K562 (cell line): ENCODE measurements around the gene DPM1. TPM values are rescaled to one million over a fixed set of nuclear protein-coding genes. Genes with fewer than 3 reads are reported as not detected.

Experiments
- BDP1 ChIP-seq: IDR thresholded peaks from 3 replicates; pipeline ENCODE4 v1.6.1; 2011; ENCODE audit not compliant: insufficient read length, insufficient read depth
- CBFA2T2 ChIP-seq: fragments of 450-650 bp; conservative IDR thresholded peaks from 2 replicates; pipeline ENCODE4 v1.6.1; 2017; ENCODE audit warnings: mild to moderate bottlenecking
- CEBPG ChIP-seq, 3 experiments: fragments of 200-800 bp in 1 of 3; sonication (Bioruptor generic) in 1 of 3; sonication (generic) in 1 of 3; formaldehyde crosslinking in 1 of 3; IDR thresholded peaks in 2 of 3; conservative IDR thresholded peaks in 1 of 3; 2 replicates each; pipeline versions ENCODE4 v1.6.1 to v1.8.0; 2016 to 2022; ENCODE audit warnings: missing compliant biosample characterization in 2 of 3, missing genetic modification characterization in 2 of 3, mild to moderate bottlenecking in 1 of 3, missing genetic modification reagents in 1 of 3
- CHD4 ChIP-seq: fragments of 200-600 bp; sonication (generic); IDR thresholded peaks from 3 replicates; pipeline ENCODE4 v1.6.1; 2012; ENCODE audit warnings: low read depth, mild to moderate bottlenecking, mixed read lengths, low read length, inconsistent platforms; ENCODE audit not compliant: insufficient read depth, insufficient replicate concordance, poor library complexity, severe bottlenecking
- CREBBP ChIP-seq: IDR thresholded peaks from one replicate; pipeline ENCODE4 v1.6.1; 2012; ENCODE audit warnings: low read depth, mild to moderate bottlenecking, control low read depth, inconsistent platforms, low read length
- CREM ChIP-seq: IDR thresholded peaks from 2 replicates; pipeline ENCODE4 v1.6.1; 2014; ENCODE audit warnings: antibody characterized with exemption, low read depth
- EHMT2 ChIP-seq: fragments of 450-650 bp; IDR thresholded peaks from 2 replicates; pipeline ENCODE4 v1.6.1; 2018; ENCODE audit warnings: antibody characterized with exemption
- HDGF ChIP-seq: fragments of 450-650 bp; IDR thresholded peaks from 2 replicates; pipeline ENCODE4 v1.6.1; 2016
- KHSRP ChIP-seq: fragments of 450-650 bp; IDR thresholded peaks from 2 replicates; pipeline ENCODE4 v1.6.1; 2017
- NFE2L1 ChIP-seq: fragments of 450-650 bp; IDR thresholded peaks from 2 replicates; pipeline ENCODE4 v1.6.1; 2016; ENCODE audit warnings: missing genetic modification characterization, low read depth, mild to moderate bottlenecking, missing compliant biosample characterization, moderate library complexity, borderline replicate concordance
- PHB ChIP-seq: fragments of 250-450 bp; sonication (Bioruptor Pico); IDR thresholded peaks from 2 replicates; pipeline ENCODE4 v1.5.0; 2021
- RBFOX2 ChIP-seq: fragments of 200-400 bp; formaldehyde crosslinking; IDR thresholded peaks from 2 replicates; pipeline ENCODE4 v1.6.1; 2017; ENCODE audit warnings: low read depth, mild to moderate bottlenecking, low read length, moderate library complexity
- SNIP1 ChIP-seq: fragments of 450-650 bp; IDR thresholded peaks from 2 replicates; pipeline ENCODE4 v1.7.1; 2017; ENCODE audit warnings: low read depth, mild to moderate bottlenecking
- SREBF2 ChIP-seq: sonication (generic); formaldehyde crosslinking; IDR thresholded peaks from 2 replicates; pipeline ENCODE4 v1.4.0; 2020; ENCODE audit warnings: mild to moderate bottlenecking, missing genetic modification reagents
- TGIF2 ChIP-seq: sonication (generic); formaldehyde crosslinking; IDR thresholded peaks from 2 replicates; pipeline ENCODE4 v1.8.1; 2022; ENCODE audit warnings: mild to moderate bottlenecking, missing genetic modification reagents, moderate library complexity
- XRCC3 ChIP-seq: fragments of 450-650 bp; IDR thresholded peaks from 2 replicates; pipeline ENCODE4 v1.6.1; 2017; ENCODE audit warnings: mild to moderate bottlenecking, moderate library complexity
- YBX1 ChIP-seq: fragments of 450-650 bp; IDR thresholded peaks from 2 replicates; pipeline ENCODE4 v1.7.1; 2016; ENCODE audit warnings: mild to moderate bottlenecking
- YY1 ChIP-seq, 3 experiments: IDR thresholded peaks; 2 replicates each; pipeline ENCODE4 v1.6.1; 2011; ENCODE audit warnings: low read length in 2 of 3, mild to moderate bottlenecking in 2 of 3, moderate library complexity in 2 of 3, borderline replicate concordance in 1 of 3, control low read depth in 1 of 3, low read depth in 1 of 3; ENCODE audit not compliant: insufficient read depth in 3 of 3, insufficient replicate concordance in 2 of 3, control insufficient read depth in 1 of 3, insufficient read length in 1 of 3; ENCODE audit errors: extremely low read depth in 1 of 3
- ZNF23 ChIP-seq: fragments of 250-450 bp; sonication (Bioruptor Pico); IDR thresholded peaks from 2 replicates; pipeline ENCODE4 v1.4.0; 2020; ENCODE audit warnings: mild to moderate bottlenecking
- ZNF696 ChIP-seq: fragments of 250-450 bp; sonication (Bioruptor Pico); conservative IDR thresholded peaks from 2 replicates; pipeline ENCODE4 v1.4.0; 2020; ENCODE audit warnings: mild to moderate bottlenecking, moderate library complexity
- ZNF77 ChIP-seq: fragments of 250-450 bp; sonication (Bioruptor Pico); IDR thresholded peaks from 2 replicates; pipeline ENCODE4 v1.5.0; 2020
- polyA plus RNA-seq, 8 experiments: library from polyadenylated mRNA; depleted of rRNA in 4 of 8; stranded (reverse) in 5 of 8; unstranded in 3 of 8; fragments of >200 nt; fragmentation: Nextera tagmentation in 2 of 8; fragmentation: Illumina TruSeq in 1 of 8; extraction: Ambion mirVana in 2 of 8; extraction: Trizol in 1 of 8; gene quantifications; 2 replicates each; pipeline versions ENCODE4 v1.2.1 to v1.2.3, GENCODE V29; 2011 to 2014; ENCODE audit warnings: inconsistent platforms in 1 of 8, missing spikeins in 1 of 8
- total RNA-seq, 7 experiments: library from RNA; depleted of rRNA in 6 of 7; stranded (reverse); fragments of >200 nt in 6 of 7; fragmentation: Illumina TruSeq in 2 of 7; extraction: Trizol in 2 of 7; gene quantifications; 2 replicates each; pipeline versions ENCODE4 v1.2.1 to v1.2.3, GENCODE V29; 2011 to 2021; ENCODE audit warnings: low replicate concordance in 1 of 7
- TF ChIP-seq, protein P1 (sequence below): sonication (generic); formaldehyde crosslinking; IDR thresholded peaks from 2 replicates; pipeline ENCODE4 v1.9.0; 2022; ENCODE audit warnings: mild to moderate bottlenecking, missing genetic modification reagents
- TF ChIP-seq, protein P2 (sequence below): fragments of 250-450 bp; sonication (Bioruptor Pico); IDR thresholded peaks from 2 replicates; pipeline ENCODE4 v1.5.0; 2022; ENCODE audit warnings: mild to moderate bottlenecking
- TF ChIP-seq, protein P3 (sequence below): sonication (generic); formaldehyde crosslinking; IDR thresholded peaks from 2 replicates; pipeline ENCODE4 v1.8.0; 2022; ENCODE audit warnings: missing genetic modification reagents, mild to moderate bottlenecking, moderate library complexity, borderline replicate concordance

DPM1 gene
- total and polyA plus RNA-seq, 9 of the 15 experiments (the other 6 are each of a cell fraction or from before 2014, with no cell fraction given) = 75.2 to 190 (median 153) TPM

DNA sequence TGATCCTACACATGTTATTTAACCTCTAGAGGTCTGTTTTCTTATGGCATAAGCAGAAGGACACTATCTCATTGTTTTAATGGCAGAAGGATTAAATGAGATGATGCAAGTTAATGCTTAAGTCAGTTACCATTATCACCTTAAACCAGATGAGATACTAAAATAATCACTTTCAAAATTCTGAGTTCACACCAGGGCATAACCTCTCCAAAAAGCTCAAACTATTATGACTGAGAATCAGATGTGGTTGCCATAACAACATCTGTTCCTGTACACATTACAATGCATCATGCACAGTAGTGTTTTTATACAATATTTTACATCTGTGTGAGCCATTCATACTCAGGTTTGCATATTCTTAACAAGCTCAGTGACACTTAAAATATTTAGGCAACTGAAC, 37.3 kb downstream of the DPM1 start (continued):
- no peak for TF ChIP-seq YY1 (IDR thresholded peaks at IDR 0.05; ENCODE audit: borderline replicate concordance in 1 of 3, control insufficient read depth in 1 of 3, extremely low read depth in 1 of 3, insufficient read depth in 3 of 3, insufficient read length in 1 of 3, insufficient replicate concordance in 2 of 3, low read depth in 1 of 3, low read length in 2 of 3)
- no peak for TF ChIP-seq CREBBP
- TF ChIP-seq, protein P1, sequence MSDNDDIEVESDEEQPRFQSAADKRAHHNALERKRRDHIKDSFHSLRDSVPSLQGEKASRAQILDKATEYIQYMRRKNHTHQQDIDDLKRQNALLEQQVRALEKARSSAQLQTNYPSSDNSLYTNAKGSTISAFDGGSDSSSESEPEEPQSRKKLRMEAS (CRISPR knock-in tag) = no peak
- 0 out of 2 replicates have a peak, but pooled peaks have one; percentile 8 for TF ChIP-seq CBFA2T2
- no peak for TF ChIP-seq XRCC3
- no peak for TF ChIP-seq EHMT2
- TF ChIP-seq, protein P2, sequence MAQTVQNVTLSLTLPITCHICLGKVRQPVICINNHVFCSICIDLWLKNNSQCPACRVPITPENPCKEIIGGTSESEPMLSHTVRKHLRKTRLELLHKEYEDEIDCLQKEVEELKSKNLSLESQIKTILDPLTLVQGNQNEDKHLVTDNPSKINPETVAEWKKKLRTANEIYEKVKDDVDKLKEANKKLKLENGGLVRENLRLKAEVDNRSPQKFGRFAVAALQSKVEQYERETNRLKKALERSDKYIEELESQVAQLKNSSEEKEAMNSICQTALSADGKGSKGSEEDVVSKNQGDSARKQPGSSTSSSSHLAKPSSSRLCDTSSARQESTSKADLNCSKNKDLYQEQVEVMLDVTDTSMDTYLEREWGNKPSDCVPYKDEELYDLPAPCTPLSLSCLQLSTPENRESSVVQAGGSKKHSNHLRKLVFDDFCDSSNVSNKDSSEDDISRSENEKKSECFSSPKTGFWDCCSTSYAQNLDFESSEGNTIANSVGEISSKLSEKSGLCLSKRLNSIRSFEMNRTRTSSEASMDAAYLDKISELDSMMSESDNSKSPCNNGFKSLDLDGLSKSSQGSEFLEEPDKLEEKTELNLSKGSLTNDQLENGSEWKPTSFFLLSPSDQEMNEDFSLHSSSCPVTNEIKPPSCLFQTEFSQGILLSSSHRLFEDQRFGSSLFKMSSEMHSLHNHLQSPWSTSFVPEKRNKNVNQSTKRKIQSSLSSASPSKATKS = no peak
- TF ChIP-seq SNIP1 = no peak
- TF ChIP-seq TGIF2 (CRISPR knock-in tag) = no peak
- TF ChIP-seq ZNF77 = no peak
- no peak for TF ChIP-seq CEBPG (CRISPR knock-in tag; IDR thresholded peaks at IDR 0.05)
- 0 out of 4 replicates have a peak, but pooled peaks of 1 of the 2 experiments have one; percentile 12 for TF ChIP-seq CEBPG (tag; conservative IDR thresholded peaks at IDR 0.05 in 1 of 2, IDR thresholded peaks at IDR 0.05 in 1 of 2)
- TF ChIP-seq ZNF23 (CRISPR knock-in tag) = no peak
- no peak for TF ChIP-seq NFE2L1 (tag)
- no peak for TF ChIP-seq PHB (CRISPR knock-in tag)
- no peak for TF ChIP-seq KHSRP
- TF ChIP-seq CREM = no peak
- TF ChIP-seq CHD4 = no peak
- no peak for TF ChIP-seq BDP1
- no peak for TF ChIP-seq RBFOX2
- no peak for TF ChIP-seq YBX1
- TF ChIP-seq SREBF2 (CRISPR knock-in tag) = no peak
- no peak for TF ChIP-seq HDGF
- TF ChIP-seq, protein P3, sequence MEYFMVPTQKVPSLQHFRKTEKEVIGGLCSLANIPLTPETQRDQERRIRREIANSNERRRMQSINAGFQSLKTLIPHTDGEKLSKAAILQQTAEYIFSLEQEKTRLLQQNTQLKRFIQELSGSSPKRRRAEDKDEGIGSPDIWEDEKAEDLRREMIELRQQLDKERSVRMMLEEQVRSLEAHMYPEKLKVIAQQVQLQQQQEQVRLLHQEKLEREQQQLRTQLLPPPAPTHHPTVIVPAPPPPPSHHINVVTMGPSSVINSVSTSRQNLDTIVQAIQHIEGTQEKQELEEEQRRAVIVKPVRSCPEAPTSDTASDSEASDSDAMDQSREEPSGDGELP (CRISPR knock-in tag) = no peak
- TF ChIP-seq ZNF696 (CRISPR knock-in tag) = no peak
